ENCODE data around the gene BCS1L.

DNA sequence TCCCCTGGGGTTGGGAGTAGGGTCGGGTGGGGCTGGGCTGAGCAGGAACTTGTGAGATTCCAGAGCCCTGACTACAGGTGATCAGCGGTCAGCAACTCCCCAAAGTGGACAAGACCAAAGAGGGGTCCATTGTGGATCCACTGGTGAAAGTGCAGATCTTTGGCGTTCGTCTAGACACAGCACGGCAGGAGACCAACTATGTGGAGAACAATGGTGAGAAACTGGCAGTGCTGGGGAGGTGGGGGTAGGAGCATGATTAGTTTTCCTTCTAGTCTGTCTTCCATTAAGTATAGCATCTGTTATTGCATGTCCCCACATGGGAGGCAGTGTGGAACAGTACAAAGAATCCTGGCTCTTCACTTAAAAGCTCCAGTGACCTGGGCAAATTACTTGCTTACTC lies 23.8 kb upstream of the BCS1L start:
- TF ChIP-seq CTCF (IDR thresholded peaks at IDR 0.05): no peak
- no peak for TF ChIP-seq POLR2A (IDR thresholded peaks at IDR 0.05)

All from heart left ventricle (tissue), 13 donors.